HG02678 (cell line): ENCODE results near the gene ZNF354B.
"Not testable (repeated sequence)": the region's sequence is repeated elsewhere in the genome, so short reads cannot be mapped to it uniquely, and the experiment has no call there.

Experiments
- ATAC-seq: cut with Tn5 transposase; IDR thresholded peaks from one replicate; pipeline ENCODE4 v1.9.1; 2021; ENCODE audit warnings: mild to moderate bottlenecking, moderate library complexity; ENCODE audit not compliant: unreplicated experiment

ZNF354B gene

DNA sequence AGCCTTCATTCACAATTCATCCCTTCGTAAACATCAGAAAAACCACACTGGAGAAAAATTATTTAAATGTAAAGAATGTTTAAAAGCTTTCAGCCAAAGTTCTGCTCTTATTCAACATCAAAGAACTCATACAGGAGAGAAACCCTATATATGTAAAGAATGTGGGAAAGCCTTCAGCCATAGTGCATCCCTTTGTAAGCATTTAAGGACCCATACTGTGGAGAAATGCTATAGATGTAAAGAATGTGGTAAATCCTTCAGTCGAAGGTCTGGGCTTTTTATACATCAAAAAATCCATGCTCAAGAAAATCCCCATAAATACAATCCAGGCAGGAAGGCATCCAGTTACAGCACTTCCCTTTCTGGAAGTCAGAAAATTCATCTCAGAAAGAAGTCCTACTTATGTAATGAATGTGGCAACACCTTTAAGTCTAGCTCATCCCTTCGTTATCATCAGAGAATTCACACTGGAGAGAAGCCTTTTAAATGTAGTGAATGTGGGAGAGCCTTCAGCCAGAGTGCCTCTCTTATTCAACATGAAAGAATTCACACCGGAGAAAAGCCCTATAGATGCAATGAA lies 23.5 kb downstream of the ZNF354B start:
- not testable (repeated sequence) for ATAC-seq

DNA sequence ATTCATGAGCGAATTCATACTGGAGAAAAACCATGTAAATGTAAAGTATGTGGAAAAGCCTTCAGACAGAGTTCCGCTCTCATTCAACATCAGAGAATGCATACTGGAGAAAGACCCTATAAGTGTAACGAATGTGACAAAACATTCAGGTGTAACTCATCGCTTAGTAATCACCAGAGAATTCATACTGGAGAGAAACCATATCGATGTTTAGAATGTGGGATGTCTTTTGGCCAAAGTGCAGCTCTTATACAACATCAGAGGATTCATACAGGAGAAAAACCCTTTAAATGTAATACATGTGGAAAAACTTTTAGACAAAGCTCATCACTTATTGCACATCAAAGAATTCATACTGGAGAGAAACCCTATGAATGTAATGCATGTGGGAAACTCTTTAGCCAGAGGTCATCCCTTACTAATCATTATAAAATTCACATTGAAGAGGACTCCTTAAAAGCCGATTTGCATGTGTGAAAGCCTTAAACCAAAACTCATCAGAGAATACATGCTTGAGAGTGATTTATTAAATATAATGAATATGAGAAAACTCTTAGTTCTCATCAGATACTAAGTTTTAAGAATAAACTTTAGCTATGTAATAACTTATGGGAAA lies 24.2 kb downstream of the ZNF354B start:
- ATAC-seq: no peak

DNA sequence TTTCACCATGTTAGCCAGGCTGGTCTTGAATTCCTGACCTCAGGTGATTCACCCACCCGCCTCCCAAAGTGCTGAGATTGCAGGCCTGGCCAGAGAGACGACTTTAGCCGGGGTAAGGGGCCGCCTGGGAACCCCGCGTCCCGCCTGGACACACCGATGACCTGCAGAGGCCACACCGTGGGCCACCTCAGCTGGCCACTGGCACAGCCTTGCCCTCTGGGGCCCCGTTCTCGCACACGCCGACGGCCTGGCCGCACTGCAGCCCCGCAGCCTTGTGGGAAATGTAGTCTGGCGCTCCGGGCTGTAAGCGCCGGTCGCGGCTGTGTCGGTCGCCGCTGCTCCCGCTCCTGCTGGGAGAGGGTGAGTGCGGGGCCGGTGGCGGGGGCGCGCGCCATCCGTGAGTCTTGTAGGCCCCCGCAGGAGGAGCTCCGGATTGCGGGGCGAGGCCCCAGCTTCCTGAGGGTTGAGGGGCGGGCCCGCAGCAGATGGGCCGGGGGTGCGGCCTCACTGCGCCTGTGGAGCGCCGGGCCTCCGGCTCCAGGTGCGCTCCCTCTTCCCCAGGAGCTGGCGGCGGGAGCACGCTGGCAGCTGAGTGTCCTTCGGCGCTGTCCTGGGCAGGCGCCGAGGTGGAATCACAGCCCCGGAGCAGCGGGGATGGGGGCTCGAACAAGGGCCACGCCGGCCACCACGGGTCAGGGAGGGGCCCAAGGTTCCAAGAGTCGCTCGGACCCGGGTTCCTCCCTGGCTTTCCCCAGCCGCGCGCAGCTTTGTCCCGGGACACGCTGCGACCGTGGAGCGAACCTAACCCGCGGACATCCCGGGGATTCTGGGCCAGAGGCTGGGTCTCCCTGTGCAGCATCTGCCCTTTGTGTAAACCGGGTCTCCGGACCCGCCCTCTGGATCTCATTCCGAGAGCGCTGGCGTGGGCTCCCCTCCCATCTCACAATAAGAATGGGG lies 36.1 kb downstream of the ZNF354B start, which contains the start of gene ZFP2:
ZFP2 (plus strand) TSS at position 299 of the 957 bp plus-strand sequence. CDS start 35,401 bp downstream, outside the sequence.
- peak; percentile 60 for ATAC-seq

DNA sequence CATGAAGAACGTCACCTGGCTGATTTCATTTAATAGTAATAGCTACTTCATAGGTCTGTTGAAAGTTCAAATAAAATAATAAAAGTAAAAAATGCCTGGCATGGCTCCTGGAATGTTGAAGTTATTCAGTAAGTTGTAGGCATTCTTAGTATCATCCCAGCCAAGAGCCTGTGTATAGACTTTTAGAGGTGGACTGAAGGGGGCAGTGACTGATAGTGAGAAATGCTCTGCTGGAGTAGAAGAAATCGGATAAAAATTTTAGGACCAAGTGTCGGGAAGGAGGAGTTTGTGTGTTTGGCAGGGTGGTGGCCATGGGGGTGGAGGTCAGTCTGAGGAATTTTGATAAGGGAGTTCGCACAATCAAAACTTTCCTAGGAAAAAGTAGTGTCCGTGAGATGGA lies 39.5 kb downstream of the ZNF354B start:
- ATAC-seq: no peak

DNA sequence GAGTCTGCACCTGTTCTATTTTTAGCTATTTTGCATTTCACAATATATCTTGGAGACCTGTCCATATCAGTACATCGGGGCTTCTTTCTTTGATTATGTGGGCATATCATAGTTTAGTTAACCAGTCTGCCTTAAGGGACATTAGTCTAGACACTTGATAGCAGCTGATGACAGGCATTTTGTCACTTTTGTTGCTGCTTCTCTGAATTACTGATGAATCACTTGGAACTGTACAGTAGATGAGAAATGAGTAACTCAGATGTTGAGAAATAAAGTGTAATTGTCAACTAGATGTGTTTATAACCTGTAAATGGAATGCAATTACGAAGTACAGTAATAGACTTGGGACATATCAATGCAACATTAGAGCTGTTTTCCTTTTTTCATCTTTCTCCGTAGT lies 43.1 kb downstream of the ZNF354B start:
- ATAC-seq: no peak

DNA sequence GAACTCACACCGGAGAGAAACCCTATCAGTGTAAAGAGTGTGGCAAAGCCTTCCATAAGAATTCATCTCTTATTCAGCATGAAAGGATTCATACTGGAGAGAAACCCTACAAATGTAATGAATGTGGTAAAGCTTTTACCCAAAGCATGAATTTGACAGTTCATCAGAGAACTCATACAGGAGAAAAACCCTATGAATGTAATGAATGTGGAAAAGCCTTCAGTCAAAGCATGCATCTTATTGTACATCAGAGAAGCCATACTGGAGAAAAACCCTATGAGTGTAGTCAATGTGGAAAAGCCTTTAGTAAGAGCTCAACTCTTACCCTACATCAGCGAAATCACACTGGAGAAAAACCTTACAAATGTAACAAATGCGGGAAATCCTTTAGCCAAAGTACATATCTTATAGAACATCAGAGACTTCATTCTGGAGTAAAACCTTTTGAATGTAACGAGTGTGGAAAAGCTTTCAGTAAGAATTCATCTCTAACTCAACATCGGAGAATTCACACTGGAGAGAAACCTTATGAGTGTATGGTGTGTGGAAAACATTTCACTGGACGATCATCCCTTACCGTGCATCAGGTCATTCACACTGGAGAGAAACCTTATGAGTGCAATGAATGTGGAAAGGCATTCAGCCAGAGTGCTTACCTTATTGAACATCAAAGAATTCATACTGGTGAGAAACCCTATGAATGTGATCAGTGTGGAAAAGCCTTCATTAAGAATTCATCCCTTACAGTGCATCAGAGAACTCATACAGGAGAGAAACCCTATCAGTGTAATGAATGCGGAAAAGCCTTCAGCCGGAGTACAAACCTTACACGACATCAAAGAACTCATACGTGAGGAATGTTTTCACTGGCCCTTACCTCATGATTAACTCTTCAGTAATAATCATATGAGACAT lies 72.3 kb downstream of the ZNF354B start:
- ATAC-seq: no peak
